ENCODE measurements around the gene CSTF2.
"Not testable (repeated sequence)": the region's sequence is repeated elsewhere in the genome, so short reads cannot be mapped to it uniquely, and the experiment has no call there.

CSTF2 gene

GRCh38 chrX:100802843-100803242 lies 17.3 kb upstream of the CSTF2 start:
- Histone ChIP-seq H4K20me1 (ENCODE audit: control insufficient read depth, insufficient read depth, low read depth, low read length) (no peaks in the 10 kb centered on the region), H3K9me2 (replicated peaks; ENCODE audit: control insufficient read depth, low read length) (no peaks in the 10 kb centered on the region), H3F3A (ENCODE audit: control insufficient read depth, insufficient read depth) (no peaks in the 10 kb centered on the region), H3K9me3 (ENCODE audit: control insufficient read depth, insufficient read depth, low read length) (no peaks in the 10 kb centered on the region), H3K27me3 (ENCODE audit: control insufficient read depth, low read length) (no peaks in the 10 kb centered on the region), H3K27ac (ENCODE audit: low read depth, low read length) (no peak overlapping the region), H3K4me2 (ENCODE audit: low read length) (no peak overlapping the region), H3K36me3 (ENCODE audit: control insufficient read depth, low read length) (no peaks in the 10 kb centered on the region), H3K4me1 (ENCODE audit: control insufficient read depth, low read length) (no peaks in the 10 kb centered on the region), H3K4me3 (ENCODE audit: low read length) (no peak overlapping the region), H3K79me2 (ENCODE audit: control insufficient read depth, low read length) (no peaks in the 10 kb centered on the region)
- TF ChIP-seq EZH2phosphoT487 (IDR thresholded peaks at IDR 0.05; ENCODE audit: borderline replicate concordance, low read length) (no peak), CTCF (IDR thresholded peaks at IDR 0.05; ENCODE audit: low read depth, low read length, poor library complexity, severe bottlenecking) (no peak)

GRCh38 chrX:100804780-100805179 lies 15.4 kb upstream of the CSTF2 start:
- no peaks in the 10 kb centered on the region for H3K9me2 ChIP-seq (replicated peaks; ENCODE audit: control insufficient read depth, low read length)
- H3K36me3 ChIP-seq (ENCODE audit: control insufficient read depth, low read length), result no peaks in the 10 kb centered on the region
- no peaks in the 10 kb centered on the region for H3K4me1 ChIP-seq (ENCODE audit: control insufficient read depth, low read length)
- no peak overlapping the region for H3K27ac ChIP-seq (ENCODE audit: low read depth, low read length)
- H3K27me3 ChIP-seq (ENCODE audit: control insufficient read depth, low read length), result no peaks in the 10 kb centered on the region
- no peak for TF ChIP-seq CTCF (IDR thresholded peaks at IDR 0.05; ENCODE audit: low read depth, low read length, poor library complexity, severe bottlenecking)
- no peak for TF ChIP-seq EZH2phosphoT487 (IDR thresholded peaks at IDR 0.05; ENCODE audit: borderline replicate concordance, low read length)
- H3K9me3 ChIP-seq (ENCODE audit: control insufficient read depth, insufficient read depth, low read length), result no peaks in the 10 kb centered on the region
- H3K4me3 ChIP-seq (ENCODE audit: low read length), result no peak overlapping the region
- H3K79me2 ChIP-seq (ENCODE audit: control insufficient read depth, low read length), result no peaks in the 10 kb centered on the region
- H4K20me1 ChIP-seq (ENCODE audit: control insufficient read depth, insufficient read depth, low read depth, low read length), result no peaks in the 10 kb centered on the region
- no peak overlapping the region for H3K4me2 ChIP-seq (ENCODE audit: low read length)
- H3F3A ChIP-seq (ENCODE audit: control insufficient read depth, insufficient read depth), result no peaks in the 10 kb centered on the region

GRCh38 chrX:100808265-100808664 lies 11.9 kb upstream of the CSTF2 start:
- not testable (repeated sequence) for H3F3A ChIP-seq (ENCODE audit: control insufficient read depth, insufficient read depth); H3K4me2 ChIP-seq (ENCODE audit: low read length); H3K36me3 ChIP-seq (ENCODE audit: control insufficient read depth, low read length); H3K27ac ChIP-seq (ENCODE audit: low read depth, low read length); H3K79me2 ChIP-seq (ENCODE audit: control insufficient read depth, low read length); H3K4me3 ChIP-seq (ENCODE audit: low read length); H4K20me1 ChIP-seq (ENCODE audit: control insufficient read depth, insufficient read depth, low read depth, low read length); H3K27me3 ChIP-seq (ENCODE audit: control insufficient read depth, low read length); H3K9me3 ChIP-seq (ENCODE audit: control insufficient read depth, insufficient read depth, low read length); H3K4me1 ChIP-seq (ENCODE audit: control insufficient read depth, low read length); H3K9me2 ChIP-seq (replicated peaks; ENCODE audit: control insufficient read depth, low read length)

- no peaks in the 10 kb centered on the region for H3K9me2 ChIP-seq (replicated peaks; ENCODE audit: control insufficient read depth, low read length)
Observed at GRCh38 chrX:100812216-100813158, 7.7 kb upstream of the CSTF2 start.

More at GRCh38 chrX:100812216-100813158, 7.7 kb upstream of the CSTF2 start:
- Histone ChIP-seq H3K27me3 (ENCODE audit: control insufficient read depth, low read length) (no peaks in the 10 kb centered on the region), H3K27ac (ENCODE audit: low read depth, low read length) (no peak overlapping the region), H3K9me3 (ENCODE audit: control insufficient read depth, insufficient read depth, low read length) (no peaks in the 10 kb centered on the region), H3K4me1 (ENCODE audit: control insufficient read depth, low read length) (no peaks in the 10 kb centered on the region), H3K4me2 (ENCODE audit: low read length) (no peak overlapping the region), H3F3A (ENCODE audit: control insufficient read depth, insufficient read depth) (no peaks in the 10 kb centered on the region), H3K36me3 (ENCODE audit: control insufficient read depth, low read length) (no peaks in the 10 kb centered on the region), H3K79me2 (ENCODE audit: control insufficient read depth, low read length) (no peaks in the 10 kb centered on the region), H4K20me1 (ENCODE audit: control insufficient read depth, insufficient read depth, low read depth, low read length) (no peaks in the 10 kb centered on the region), H3K4me3 (ENCODE audit: low read length) (no peak overlapping the region)
- TF ChIP-seq EZH2phosphoT487 (IDR thresholded peaks at IDR 0.05; ENCODE audit: borderline replicate concordance, low read length), result no peak
- TF ChIP-seq CTCF (IDR thresholded peaks at IDR 0.05; ENCODE audit: low read depth, low read length, poor library complexity, severe bottlenecking), result no peak

All from DOHH2 (cell line).